Suprapubic skin (tissue), 4 donors: Measurements from ENCODE around the gene RFFL. TPM values are rescaled to one million over a fixed set of nuclear protein-coding genes. Genes with fewer than 3 reads are reported as not detected.
"Not testable (repeated sequence)": the region's sequence is repeated elsewhere in the genome, so short reads cannot be mapped to it uniquely, and the experiment has no call there.

Experiments used
- DNase-seq, 2 donors: peaks; one replicate each; pipeline ENCODE4 v3.0.0-alpha.2; 2019; ENCODE audit warnings: low spot score in 2 of 2
- H3K27ac ChIP-seq: fragments of 200-600 bp; sonication (generic); one replicate; pipeline ENCODE4 v1.5.1; 2019
- H3K27me3 ChIP-seq: fragments of 200-600 bp; sonication (generic); one replicate; pipeline ENCODE4 v1.5.1; 2019
- H3K36me3 ChIP-seq: fragments of 200-600 bp; sonication (generic); one replicate; pipeline ENCODE4 v1.5.1; 2019
- H3K4me1 ChIP-seq: fragments of 200-600 bp; sonication (generic); one replicate; pipeline ENCODE4 v1.5.1; 2019
- H3K4me3 ChIP-seq: fragments of 200-600 bp; sonication (generic); one replicate; pipeline ENCODE4 v1.5.1; 2019; ENCODE audit warnings: mild to moderate bottlenecking
- H3K9me3 ChIP-seq: fragments of 200-600 bp; sonication (generic); one replicate; pipeline ENCODE4 v1.5.1; 2019
- CTCF ChIP-seq, 2 donors: fragments of 200-600 bp in 1 of 2; fragments of 450-650 bp in 1 of 2; sonication (generic) in 1 of 2; IDR thresholded peaks; one replicate each; pipeline ENCODE4 v1.5.1; 2016 to 2019; ENCODE audit warnings: antibody characterized with exemption in 2 of 2, mild to moderate bottlenecking in 1 of 2, moderate library complexity in 1 of 2
- EP300 ChIP-seq: sonication (generic); formaldehyde crosslinking; IDR thresholded peaks from one replicate; pipeline ENCODE4 v1.6.1; 2017; ENCODE audit warnings: antibody characterized with exemption
- POLR2A ChIP-seq, 2 donors: fragments of 450-650 bp; IDR thresholded peaks; one replicate each; pipeline ENCODE4 v1.6.1; 2017; ENCODE audit warnings: antibody characterized with exemption in 2 of 2, mild to moderate bottlenecking in 2 of 2, moderate library complexity in 2 of 2
- POLR2AphosphoS5 ChIP-seq, 3 donors: sonication (generic); formaldehyde crosslinking; IDR thresholded peaks; one replicate each; pipeline ENCODE4 v1.6.1; 2017; ENCODE audit warnings: antibody characterized with exemption in 3 of 3
- WGBS: methylation state at CpG from one replicate; pipeline ENCODE4 v1.1.5; 2018; 5-methylcytosine and 5-hydroxymethylcytosine counted together
- total RNA-seq, 4 donors: library from RNA; depleted of rRNA; stranded (reverse); fragments of >200 nt; gene quantifications; one replicate each; pipeline ENCODE4 v1.1.0, GENCODE V29; 2016

The RFFL gene
- total RNA-seq, 4 donors from 2014 or later, result 12.8 to 24.0 (median 16.6) TPM

- H3K4me1 ChIP-seq, result no peaks in the 10 kb centered on the region
- 97% methylated on average over 10 of the region's 14 CpGs for WGBS
- H3K9me3 ChIP-seq, result no peaks in the 10 kb centered on the region
- H3K27me3 ChIP-seq, result no peaks in the 10 kb centered on the region
- TF ChIP-seq POLR2A (IDR thresholded peaks at IDR 0.05) (no peak), CTCF (IDR thresholded peaks at IDR 0.05) (no peak), EP300 (no peak), POLR2AphosphoS5 (IDR thresholded peaks at IDR 0.05) (no peak)
- H3K4me3 ChIP-seq, result no peak overlapping the region
- peaks cover 62% of the 10 kb centered on the region for H3K36me3 ChIP-seq
- peak in 1 of 2 donors; percentile 69 for DNase-seq
- no peak overlapping the region for H3K27ac ChIP-seq
These were observed 37.5 kb upstream of the RFFL start for GRCh38 chr17:35101036-35101435.

- Histone ChIP-seq H3K27ac (no peak overlapping the region), H3K9me3 (no peaks in the 10 kb centered on the region), H3K27me3 (no peaks in the 10 kb centered on the region), H3K4me1 (no peaks in the 10 kb centered on the region), H3K4me3 (no peak overlapping the region), H3K36me3 (peaks cover 53% of the 10 kb centered on the region)
- TF ChIP-seq CTCF (IDR thresholded peaks at IDR 0.05), result no peak
- no peak for TF ChIP-seq POLR2A (IDR thresholded peaks at IDR 0.05)
- no peak for TF ChIP-seq POLR2AphosphoS5 (IDR thresholded peaks at IDR 0.05)
- no peak for DNase-seq
- 94% methylated on average over 3 of the region's 3 CpGs for WGBS
These were observed 36.4 kb upstream of the RFFL start for GRCh38 chr17:35099908-35100307.

GRCh38 chr17:35097776-35098175 is 34.3 kb upstream of the RFFL start:
- WGBS, result 92% methylated on average over 2 of the region's 2 CpGs
- Histone ChIP-seq H3K36me3 (peaks cover 39% of the 10 kb centered on the region), H3K27me3 (no peaks in the 10 kb centered on the region), H3K27ac (no peak overlapping the region), H3K4me3 (no peak overlapping the region), H3K9me3 (no peaks in the 10 kb centered on the region), H3K4me1 (no peaks in the 10 kb centered on the region)
- TF ChIP-seq CTCF (IDR thresholded peaks at IDR 0.05) (no peak), POLR2AphosphoS5 (IDR thresholded peaks at IDR 0.05) (no peak), EP300 (no peak), POLR2A (IDR thresholded peaks at IDR 0.05) (no peak)
- no peak for DNase-seq

GRCh38 chr17:35095741-35096140 is 32.2 kb upstream of the RFFL start:
- no peaks in the 10 kb centered on the region for H3K9me3 ChIP-seq
- no peak for DNase-seq
- peaks cover 22% of the 10 kb centered on the region for H3K36me3 ChIP-seq
- H3K27me3 ChIP-seq, result no peaks in the 10 kb centered on the region
- H3K4me3 ChIP-seq, result no peak overlapping the region
- WGBS, result 93% methylated on average over 1 of the region's 1 CpG
- no peaks in the 10 kb centered on the region for H3K4me1 ChIP-seq
- TF ChIP-seq POLR2AphosphoS5 (IDR thresholded peaks at IDR 0.05) (no peak), EP300 (no peak), POLR2A (IDR thresholded peaks at IDR 0.05) (no peak), CTCF (IDR thresholded peaks at IDR 0.05) (no peak)
- no peak overlapping the region for H3K27ac ChIP-seq

GRCh38 chr17:35094902-35095301 is 31.4 kb upstream of the RFFL start:
- H3K36me3 ChIP-seq, result peaks cover 13% of the 10 kb centered on the region
- peaks cover 4% of the 10 kb centered on the region for H3K4me1 ChIP-seq
- DNase-seq, result no peak
- WGBS, result 31% methylated on average over 2 of the region's 2 CpGs
- H3K9me3 ChIP-seq, result no peaks in the 10 kb centered on the region
- H3K4me3 ChIP-seq, result no peak overlapping the region
- H3K27me3 ChIP-seq, result no peaks in the 10 kb centered on the region
- no peak overlapping the region for H3K27ac ChIP-seq
- TF ChIP-seq EP300, result no peak
- TF ChIP-seq CTCF (IDR thresholded peaks at IDR 0.05), result no peak
- no peak for TF ChIP-seq POLR2AphosphoS5 (IDR thresholded peaks at IDR 0.05)
- no peak for TF ChIP-seq POLR2A (IDR thresholded peaks at IDR 0.05)

- not testable (repeated sequence) for H3K9me3 ChIP-seq, H3K36me3 ChIP-seq, H3K4me3 ChIP-seq, DNase-seq, H3K27ac ChIP-seq, H3K27me3 ChIP-seq
- 90% methylated on average over 11 of the region's 11 CpGs for WGBS
- H3K4me1 ChIP-seq, result peaks cover 32% of the 10 kb centered on the region
These were observed 27.2 kb upstream of the RFFL start for GRCh38 chr17:35090707-35091106.
